ENCODE results near the gene TUBB.
A peak's percentile ranks its signal among the peaks of the same experiment; 100 is the strongest.

TUBB gene

GRCh38 chr6:30763618-30764489 lies 43.7 kb downstream of the TUBB start (continued):
- TF ChIP-seq PRDM4 (tag by site-specific recombination; IDR thresholded peaks at IDR 0.05) (0 out of 2 replicates have a peak, but pooled peaks have one; percentile 28), SETDB1 (IDR thresholded peaks at IDR 0.05; ENCODE audit: insufficient read length, low read length) (no peak), ZNF530 (tag by site-specific recombination; IDR thresholded peaks at IDR 0.05; ENCODE audit: low read depth) (no peak), ZNF473 (tag by site-specific recombination; IDR thresholded peaks at IDR 0.05) (no peak), CTCF (tag by site-specific recombination; IDR thresholded peaks at IDR 0.05) (peak; percentile 58; the same call in 1 of the 2 replicates), ZNF274 (IDR thresholded peaks at IDR 0.05; ENCODE audit: low read length) (no peak), ZNF274 (tag by site-specific recombination; IDR thresholded peaks at IDR 0.05; ENCODE audit: borderline replicate concordance) (no peak), YY1 (tag by site-specific recombination; IDR thresholded peaks at IDR 0.05) (no peak), ZNF521 (tag by site-specific recombination; IDR thresholded peaks at IDR 0.05) (no peak), ZNF404 (tag by site-specific recombination; IDR thresholded peaks at IDR 0.05) (no peak), ZNF26 (tag by site-specific recombination; IDR thresholded peaks at IDR 0.05) (no peak), ZNF18 (tag by site-specific recombination; IDR thresholded peaks at IDR 0.05) (peak; percentile 60; the same call in 1 of the 2 replicates), ZNF175 (tag by site-specific recombination; IDR thresholded peaks at IDR 0.05) (no peak), KLF10 (tag by site-specific recombination; IDR thresholded peaks at IDR 0.05) (no peak), ZNF660 (tag by site-specific recombination; IDR thresholded peaks at IDR 0.05) (no peak), BCL11A (tag by site-specific recombination; IDR thresholded peaks at IDR 0.05; ENCODE audit: low read depth) (no peak), WT1 (tag by site-specific recombination; IDR thresholded peaks at IDR 0.05) (no peak; the same call in 1 of the 2 replicates), GLIS1 (tag by site-specific recombination; IDR thresholded peaks at IDR 0.05) (peak; percentile 98), ZNF214 (tag by site-specific recombination; IDR thresholded peaks at IDR 0.05; ENCODE audit: borderline replicate concordance) (no peak), ZNF785 (tag by site-specific recombination; IDR thresholded peaks at IDR 0.05) (no peak), PRDM6 (tag by site-specific recombination; IDR thresholded peaks at IDR 0.05) (peak; percentile 88), HIC1 (tag by site-specific recombination; IDR thresholded peaks at IDR 0.05) (no peak), ZIC2 (tag by site-specific recombination; IDR thresholded peaks at IDR 0.05) (peak; percentile 96), REST (tag by site-specific recombination; IDR thresholded peaks at IDR 0.05) (peak; percentile 10; the same call in 1 of the 2 replicates)
